ENCODE results near the gene WAPL.
"Not testable (repeated sequence)": the region's sequence is repeated elsewhere in the genome, so short reads cannot be mapped to it uniquely, and the experiment has no call there.

WAPL gene

GRCh38 chr10:86525713-86526112 lies 4.1 kb upstream of the WAPL start:
- DNase-seq; intact Hi-C loops (cut with DNase I): not testable (repeated sequence)

- DNase-seq, result no peak
- intact Hi-C loops (cut with DNase I), result no loop called here
Observed at GRCh38 chr10:86524225-86524962, 2.8 kb upstream of the WAPL start.

GRCh38 chr10:86523348-86523747 lies 1.8 kb upstream of the WAPL start:
- DNase-seq, result peak in 4 of 42 donors; percentile 17 to 50 (median 22)

GRCh38 chr10:86522510-86522855 lies 891 bp upstream of the WAPL start:
- intact Hi-C loops (cut with DNase I), result no loop called here
- DNase-seq, result peak in 5 of 42 donors; percentile 3 to 41 (median 19)

More at GRCh38 chr10:86523348-86523747, 1.8 kb upstream of the WAPL start:
- intact Hi-C loops (cut with DNase I), result no loop called here

GRCh38 chr10:86520871-86521677 lies 518 bp downstream of the WAPL start:
- DNase-seq, result peak in 34 of 42 donors; percentile 7 to 62 (median 36)
- intact Hi-C loops (cut with DNase I), result no loop called here

- intact Hi-C loops (cut with DNase I), result no loop called here
- DNase-seq, result no peak
Observed at GRCh38 chr10:86518781-86519180, 2.8 kb downstream of the WAPL start.

- intact Hi-C loops (cut with DNase I), result no loop called here
- DNase-seq, result no peak
Observed at GRCh38 chr10:86512137-86512536, 9.5 kb downstream of the WAPL start.

- intact Hi-C loops (cut with DNase I), result no loop called here
- no peak for DNase-seq
Observed at GRCh38 chr10:86511027-86511865, 10.3 kb downstream of the WAPL start.

GRCh38 chr10:86509145-86509544 lies 12.4 kb downstream of the WAPL start:
- intact Hi-C loops (cut with DNase I), result no loop called here
- DNase-seq, result no peak

GRCh38 chr10:86508217-86508616 lies 13.4 kb downstream of the WAPL start:
- intact Hi-C loops (cut with DNase I), result no loop called here
- no peak for DNase-seq

- no peak for DNase-seq
- intact Hi-C loops (cut with DNase I), result no loop called here
Observed at GRCh38 chr10:86506499-86506898, 15.1 kb downstream of the WAPL start.

- intact Hi-C loops (cut with DNase I), result no loop called here
- no peak for DNase-seq
Observed at GRCh38 chr10:86506062-86506461, 15.5 kb downstream of the WAPL start.

GRCh38 chr10:86504510-86504909 lies 17.1 kb downstream of the WAPL start:
- intact Hi-C loops (cut with DNase I), result no loop called here
- no peak for DNase-seq

GRCh38 chr10:86500846-86501245 lies 20.7 kb downstream of the WAPL start:
- DNase-seq, result no peak
- intact Hi-C loops (cut with DNase I), result no loop called here

- intact Hi-C loops (cut with DNase I), result no loop called here
Observed at GRCh38 chr10:86498598-86498997, 23.0 kb downstream of the WAPL start.

GRCh38 chr10:86497621-86498020 lies 24.0 kb downstream of the WAPL start:
- intact Hi-C loops (cut with DNase I), result no loop called here
- DNase-seq, result no peak

More at GRCh38 chr10:86498598-86498997, 23.0 kb downstream of the WAPL start:
- no peak for DNase-seq

GRCh38 chr10:86489960-86490612 lies 31.5 kb downstream of the WAPL start:
- no peak for DNase-seq
- intact Hi-C loops (cut with DNase I), result loop anchor here (5.0 kb wide), 1 partner anchor 88 kb away; no protein-coding TSS in a partner anchor

GRCh38 chr10:86489071-86489810 lies 32.4 kb downstream of the WAPL start:
- intact Hi-C loops (cut with DNase I), result loop anchor here (5.0 kb wide), 1 partner anchor 87 kb away; no protein-coding TSS in a partner anchor
- DNase-seq, result peak in 3 of 42 donors; percentile 19 to 65 (median 51)
